Liver (tissue), 9 donors: ENCODE measurements around the gene ARRDC3. TPM values are rescaled to one million over a fixed set of nuclear protein-coding genes. Genes with fewer than 3 reads are reported as not detected.
"Not testable (repeated sequence)": the region's sequence is repeated elsewhere in the genome, so short reads cannot be mapped to it uniquely, and the experiment has no call there.

Experiments
- DNase-seq: peaks from one replicate; pipeline ENCODE4 v3.0.0-alpha.2; 2017; ENCODE audit warnings: low spot score
- H3K27ac ChIP-seq, 2 donors: one replicate each; pipeline ENCODE4 v1.7.0; 2013; ENCODE audit warnings: inconsistent platforms in 2 of 2, low read length in 2 of 2, control low read depth in 1 of 2, low read depth in 1 of 2, mild to moderate bottlenecking in 1 of 2
- H3K27me3 ChIP-seq, 4 donors: one replicate each; pipeline versions ENCODE4 v1.6.1 to v1.7.0; 2013; ENCODE audit warnings: low read length in 3 of 4, inconsistent platforms in 1 of 4, mild to moderate bottlenecking in 1 of 4, moderate library complexity in 1 of 4; ENCODE audit not compliant: control insufficient read depth in 4 of 4, insufficient read depth in 4 of 4
- H3K36me3 ChIP-seq, 4 donors: one replicate each; pipeline versions ENCODE4 v1.6.1 to v1.7.0; 2013; ENCODE audit warnings: low read length in 3 of 4, mild to moderate bottlenecking in 3 of 4, low read depth in 1 of 4, moderate library complexity in 1 of 4; ENCODE audit not compliant: control insufficient read depth in 4 of 4, insufficient read depth in 3 of 4
- H3K4me1 ChIP-seq, 4 donors: one replicate each; pipeline versions ENCODE4 v1.6.1 to v1.7.0; 2013; ENCODE audit warnings: low read length in 3 of 4, mild to moderate bottlenecking in 3 of 4, moderate library complexity in 1 of 4; ENCODE audit not compliant: control insufficient read depth in 4 of 4, insufficient read depth in 4 of 4
- H3K4me3 ChIP-seq, 3 donors: one replicate each; pipeline versions ENCODE4 v1.6.1 to v1.7.0; 2013; ENCODE audit warnings: low read length in 3 of 3, control low read depth in 1 of 3, low read depth in 1 of 3, mild to moderate bottlenecking in 1 of 3
- H3K9ac ChIP-seq, 2 donors: one replicate each; pipeline ENCODE4 v1.7.0; 2013; ENCODE audit warnings: low read length in 2 of 2, mild to moderate bottlenecking in 2 of 2, moderate library complexity in 2 of 2, control low read depth in 1 of 2, low read depth in 1 of 2
- H3K9me3 ChIP-seq, 4 donors: one replicate each; pipeline versions ENCODE4 v1.6.1 to v1.7.0; 2013; ENCODE audit warnings: low read length in 3 of 4; ENCODE audit not compliant: control insufficient read depth in 4 of 4
- ATF3 ChIP-seq: IDR thresholded peaks from 2 replicates; pipeline ENCODE4 v1.6.1; 2016; ENCODE audit warnings: antibody characterized with exemption
- EGR1 ChIP-seq, 2 donors: IDR thresholded peaks; 2 replicates each; pipeline ENCODE4 v1.6.1; 2016 to 2018; ENCODE audit warnings: antibody characterized with exemption in 2 of 2, low read depth in 2 of 2
- FOXA1 ChIP-seq: IDR thresholded peaks from 2 replicates; pipeline ENCODE4 v1.6.1; 2016; ENCODE audit warnings: antibody characterized with exemption
- FOXA2 ChIP-seq: IDR thresholded peaks from 2 replicates; pipeline ENCODE4 v1.6.1; 2016; ENCODE audit warnings: antibody characterized with exemption
- HNF4A ChIP-seq, 2 donors: conservative IDR thresholded peaks; 2 replicates each; pipeline ENCODE4 v1.6.1; 2016; ENCODE audit warnings: antibody characterized with exemption in 2 of 2, mild to moderate bottlenecking in 2 of 2
- HNF4G ChIP-seq: IDR thresholded peaks from 2 replicates; pipeline ENCODE4 v1.6.1; 2016; ENCODE audit warnings: antibody characterized with exemption
- MAX ChIP-seq: IDR thresholded peaks from 2 replicates; pipeline ENCODE4 v1.6.1; 2016; ENCODE audit warnings: antibody characterized with exemption
- NR2F2 ChIP-seq: IDR thresholded peaks from 2 replicates; pipeline ENCODE4 v1.6.1; 2016; ENCODE audit warnings: antibody characterized with exemption
- RAD21 ChIP-seq, 2 donors: IDR thresholded peaks; 2 replicates each; pipeline ENCODE4 v1.6.1; 2016; ENCODE audit warnings: antibody characterized with exemption in 2 of 2, mild to moderate bottlenecking in 2 of 2
- REST ChIP-seq: IDR thresholded peaks from 2 replicates; pipeline ENCODE4 v1.6.1; 2016; ENCODE audit warnings: antibody characterized with exemption, mild to moderate bottlenecking
- RXRA ChIP-seq, 2 donors: IDR thresholded peaks; 2 replicates each; pipeline ENCODE4 v1.6.1; 2017 to 2018; ENCODE audit warnings: antibody characterized with exemption in 2 of 2, mild to moderate bottlenecking in 1 of 2
- SP1 ChIP-seq: IDR thresholded peaks from 2 replicates; pipeline ENCODE4 v1.6.1; 2018; ENCODE audit warnings: antibody characterized with exemption, mild to moderate bottlenecking
- TAF1 ChIP-seq: conservative IDR thresholded peaks from 2 replicates; pipeline ENCODE4 v1.6.1; 2016; ENCODE audit warnings: antibody characterized with exemption, mild to moderate bottlenecking
- YY1 ChIP-seq: IDR thresholded peaks from 2 replicates; pipeline ENCODE4 v1.6.1; 2016; ENCODE audit warnings: antibody characterized with exemption, mild to moderate bottlenecking
- ZBTB33 ChIP-seq: IDR thresholded peaks from 2 replicates; pipeline ENCODE4 v1.6.1; 2016; ENCODE audit warnings: antibody characterized with exemption
- WGBS: extraction: QIAGEN DNeasy Blood & Tissue Kit; methylation state at CpG from one replicate; pipeline ENCODE4 v1.1.7; 2013; 5-methylcytosine and 5-hydroxymethylcytosine counted together
- polyA plus RNA-seq, 2 donors: library from polyadenylated mRNA; stranded (reverse) in 1 of 2; unstranded in 1 of 2; fragments of 200-250 nt in 1 of 2; fragments of >200 nt in 1 of 2; fragmentation: Nextera tagmentation in 1 of 2; extraction: Ambion mirVana in 1 of 2; gene quantifications; one replicate each; pipeline versions ENCODE4 v1.2.1 to v1.2.3, GENCODE V29; 2013 to 2015
- total RNA-seq, 2 donors: library from RNA; depleted of rRNA; stranded (reverse); fragments of >200 nt; gene quantifications; one replicate each; pipeline ENCODE4 v1.2.3, GENCODE V29; 2014
- donor health status: healthy.
- donor health status: healthy.
- donor health status: healthy.
- donor health status: healthy.
- donor health status: healthy.

ARRDC3 gene
- total and polyA plus RNA-seq, 4 donors = 8.8 to 70.4 (median 34.0) TPM

GRCh38 chr5:91357806-91358205 lies 25.3 kb downstream of the ARRDC3 start (continued):
- TF ChIP-seq MAX (no peak), TAF1 (no peak), EGR1 (IDR thresholded peaks at IDR 0.05; ENCODE audit: low read depth in 2 of 2) (no peak), HNF4A (conservative IDR thresholded peaks at IDR 0.05) (no peak), ATF3 (no peak), ZBTB33 (no peak), HNF4G (no peak)

GRCh38 chr5:91357012-91357634 lies 26.0 kb downstream of the ARRDC3 start:
- DNase-seq = no peak
- Histone ChIP-seq H3K27ac (no peak overlapping the region), H3K9ac (no peak overlapping the region), H3K27me3 (no peaks in the 10 kb centered on the region), H3K4me1 (peaks cover 0 to 8% (median 5%) of the 10 kb centered on the region in 4 donors), H3K9me3 (no peaks in the 10 kb centered on the region), H3K4me3 (no peak overlapping the region), H3K36me3 (no peaks in the 10 kb centered on the region)
- WGBS = 39% methylated on average over 8 of the region's 8 CpGs
- TF ChIP-seq FOXA2 = peak; percentile 50
- no peak for TF ChIP-seq TAF1
- no peak for TF ChIP-seq MAX
- no peak for TF ChIP-seq NR2F2
- TF ChIP-seq RAD21 (IDR thresholded peaks at IDR 0.05) = peak; percentile 31 to 38
- no peak for TF ChIP-seq ATF3
- no peak for TF ChIP-seq YY1
- peak; percentile 11 for TF ChIP-seq FOXA1
- peak; percentile 73 to 75 for TF ChIP-seq HNF4A (conservative IDR thresholded peaks at IDR 0.05)
- no peak for TF ChIP-seq REST
- peak; percentile 61 to 65 for TF ChIP-seq RXRA (IDR thresholded peaks at IDR 0.05)
- peak; percentile 56 for TF ChIP-seq SP1
- no peak for TF ChIP-seq EGR1 (IDR thresholded peaks at IDR 0.05; ENCODE audit: low read depth in 2 of 2)

- not testable (repeated sequence) for H3K4me3 ChIP-seq, H3K4me1 ChIP-seq, DNase-seq, H3K36me3 ChIP-seq, H3K27me3 ChIP-seq, H3K9me3 ChIP-seq, H3K27ac ChIP-seq, H3K9ac ChIP-seq
- 76% methylated on average over 4 of the region's 4 CpGs for WGBS
Measured at GRCh38 chr5:91354867-91355266, 28.2 kb downstream of the ARRDC3 start.
